Muscle of leg (tissue), 11 donors: ENCODE data around the gene HMCN2. TPM values are rescaled to one million over a fixed set of nuclear protein-coding genes. Genes with fewer than 3 reads are reported as not detected.

Experiments used
- DNase-seq: peaks from one replicate; pipeline ENCODE4 v3.0.0; 2013
- H3K27ac ChIP-seq: one replicate; pipeline ENCODE4 v1.5.1; 2013; ENCODE audit warnings: mild to moderate bottlenecking, low read length, control low read depth
- H3K27me3 ChIP-seq: one replicate; pipeline ENCODE4 v1.6.1; 2013; ENCODE audit warnings: low read length; ENCODE audit not compliant: control insufficient read depth, insufficient read depth
- H3K36me3 ChIP-seq: one replicate; pipeline ENCODE4 v1.6.1; 2013; ENCODE audit warnings: low read length; ENCODE audit not compliant: control insufficient read depth, insufficient read depth
- H3K4me1 ChIP-seq: one replicate; pipeline ENCODE4 v1.6.1; 2013; ENCODE audit warnings: low read length; ENCODE audit not compliant: control insufficient read depth, insufficient read depth
- H3K4me3 ChIP-seq: one replicate; pipeline ENCODE4 v1.5.1; 2013; ENCODE audit warnings: low read length, control low read depth
- H3K9me3 ChIP-seq: replicated peaks from 2 replicates; pipeline ENCODE4 v1.6.1; 2013; ENCODE audit warnings: low read depth, low read length; ENCODE audit not compliant: control insufficient read depth
- WGBS: methylation state at CpG from one replicate; pipeline ENCODE4 v1.1.5; 2013; ENCODE audit warnings: missing lambda C conversion rate; ENCODE audit not compliant: insufficient coverage; 5-methylcytosine and 5-hydroxymethylcytosine counted together
- polyA plus RNA-seq, 8 donors: library from polyadenylated mRNA; unstranded; fragments of 120-200 nt; gene quantifications; one replicate each; pipeline versions ENCODE4 v1.2.1 to v1.2.3, GENCODE V29; 2013; ENCODE audit warnings: inconsistent platforms in 1 of 8, low replicate concordance in 1 of 8; ENCODE audit not compliant: insufficient read length in 8 of 8, insufficient read depth in 1 of 8
- total RNA-seq: library from RNA; stranded (reverse); fragments of 120-200 nt; gene quantifications from one replicate; pipeline ENCODE4 v1.2.4, GENCODE V29; 2013

Gene HMCN2
- total and polyA plus RNA-seq, 9 donors = 2.8 to 7.7 (median 4.3) TPM

GRCh38 chr9:130289711-130290241, 24.2 kb downstream of the HMCN2 start:
- H3K36me3 ChIP-seq = no peaks in the 10 kb centered on the region
- no peaks in the 10 kb centered on the region for H3K9me3 ChIP-seq
- H3K27me3 ChIP-seq = peaks cover 36% of the 10 kb centered on the region
- peaks cover 31% of the 10 kb centered on the region for H3K4me1 ChIP-seq
- WGBS = 11% methylated on average over 12 of the region's 12 CpGs
- H3K27ac ChIP-seq = peak overlapping the region; percentile 82
- no peak overlapping the region for H3K4me3 ChIP-seq
- peak; percentile 92 for DNase-seq

- Histone ChIP-seq H3K27me3 (peaks cover 38% of the 10 kb centered on the region), H3K9me3 (no peaks in the 10 kb centered on the region), H3K4me3 (no peak overlapping the region), H3K36me3 (no peaks in the 10 kb centered on the region), H3K27ac (peak overlapping the region; percentile 82), H3K4me1 (peaks cover 31% of the 10 kb centered on the region)
- peak; percentile 94 for DNase-seq
- 34% methylated on average over 6 of the region's 13 CpGs for WGBS
Measured at GRCh38 chr9:130290291-130291181, 25.0 kb downstream of the HMCN2 start.

- Histone ChIP-seq H3K4me1 (peaks cover 31% of the 10 kb centered on the region), H3K27ac (no peak overlapping the region), H3K27me3 (peaks cover 35% of the 10 kb centered on the region), H3K4me3 (no peak overlapping the region), H3K9me3 (no peaks in the 10 kb centered on the region), H3K36me3 (no peaks in the 10 kb centered on the region)
- WGBS = no CpG with 5 or more reads among the region's 5 CpGs
- no peak for DNase-seq
Measured at GRCh38 chr9:130291474-130291873, 25.9 kb downstream of the HMCN2 start.

GRCh38 chr9:130292106-130292505, 26.5 kb downstream of the HMCN2 start:
- DNase-seq = no peak
- no peak overlapping the region for H3K4me3 ChIP-seq
- no peaks in the 10 kb centered on the region for H3K9me3 ChIP-seq
- H3K36me3 ChIP-seq = no peaks in the 10 kb centered on the region
- H3K4me1 ChIP-seq = peaks cover 31% of the 10 kb centered on the region
- WGBS = no CpG with 5 or more reads among the region's 6 CpGs
- peaks cover 32% of the 10 kb centered on the region for H3K27me3 ChIP-seq
- H3K27ac ChIP-seq = no peak overlapping the region

GRCh38 chr9:130294664-130295063, 29.1 kb downstream of the HMCN2 start:
- H3K27me3 ChIP-seq = peaks cover 23% of the 10 kb centered on the region
- no peaks in the 10 kb centered on the region for H3K9me3 ChIP-seq
- peaks cover 8% of the 10 kb centered on the region for H3K4me1 ChIP-seq
- H3K27ac ChIP-seq = no peak overlapping the region
- 83% methylated on average over 6 of the region's 6 CpGs for WGBS
- no peaks in the 10 kb centered on the region for H3K36me3 ChIP-seq
- DNase-seq = no peak
- H3K4me3 ChIP-seq = no peak overlapping the region

GRCh38 chr9:130295431-130295830, 29.9 kb downstream of the HMCN2 start:
- Histone ChIP-seq H3K27ac (no peak overlapping the region), H3K36me3 (no peaks in the 10 kb centered on the region), H3K27me3 (peaks cover 18% of the 10 kb centered on the region), H3K4me3 (no peak overlapping the region), H3K4me1 (peaks cover 2% of the 10 kb centered on the region), H3K9me3 (no peaks in the 10 kb centered on the region)
- DNase-seq = no peak
- WGBS = 57% methylated on average over 7 of the region's 11 CpGs

- peaks cover 9% of the 10 kb centered on the region for H3K4me1 ChIP-seq
- H3K27ac ChIP-seq = no peak overlapping the region
- no peaks in the 10 kb centered on the region for H3K36me3 ChIP-seq
- 89% methylated on average over 7 of the region's 10 CpGs for WGBS
- no peak for DNase-seq
- peaks cover 21% of the 10 kb centered on the region for H3K27me3 ChIP-seq
- H3K9me3 ChIP-seq = no peaks in the 10 kb centered on the region
- no peak overlapping the region for H3K4me3 ChIP-seq
Measured at GRCh38 chr9:130295945-130296782, 30.6 kb downstream of the HMCN2 start.

- peaks cover 14% of the 10 kb centered on the region for H3K4me1 ChIP-seq
- no peaks in the 10 kb centered on the region for H3K36me3 ChIP-seq
- H3K9me3 ChIP-seq = no peaks in the 10 kb centered on the region
- H3K27ac ChIP-seq = no peak overlapping the region
- peaks cover 21% of the 10 kb centered on the region for H3K27me3 ChIP-seq
- 80% methylated on average over 1 of the region's 2 CpGs for WGBS
- no peak for DNase-seq
- no peak overlapping the region for H3K4me3 ChIP-seq
Measured at GRCh38 chr9:130296783-130297055, 31.2 kb downstream of the HMCN2 start.

GRCh38 chr9:130297371-130297770, 31.8 kb downstream of the HMCN2 start:
- Histone ChIP-seq H3K36me3 (no peaks in the 10 kb centered on the region), H3K27ac (no peak overlapping the region), H3K4me3 (no peak overlapping the region), H3K27me3 (peaks cover 21% of the 10 kb centered on the region), H3K4me1 (peaks cover 19% of the 10 kb centered on the region), H3K9me3 (no peaks in the 10 kb centered on the region)
- WGBS = 67% methylated on average over 6 of the region's 6 CpGs
- no peak for DNase-seq

GRCh38 chr9:130298662-130299279, 33.2 kb downstream of the HMCN2 start:
- Histone ChIP-seq H3K36me3 (no peaks in the 10 kb centered on the region), H3K27ac (no peak overlapping the region), H3K27me3 (peaks cover 19% of the 10 kb centered on the region), H3K4me1 (peaks cover 33% of the 10 kb centered on the region), H3K4me3 (no peak overlapping the region), H3K9me3 (no peaks in the 10 kb centered on the region)
- WGBS = no CpG with 5 or more reads among the region's 15 CpGs
- DNase-seq = no peak
